WTC11 (cell line): Measurements from ENCODE around the gene MAML3. TPM values are rescaled to one million over a fixed set of nuclear protein-coding genes. Genes with fewer than 3 reads are reported as not detected.

Experiments used
- ATAC-seq: fragments of 200-7000 bp; cut with Tn5 transposase; 2 replicates; pipeline ENCODE4 v1.10.0; 2021; ENCODE audit warnings: mild to moderate bottlenecking, moderate library complexity
- CTCF ChIA-PET: fragments of 300-600 bp; sonication (Branson Sonifier 250); formaldehyde crosslinking; loops from one replicate; lab custom pipeline; 2021; ENCODE audit warnings: antibody characterized with exemption; lab: Charles Lee
- POLR2A ChIA-PET: fragments of 350-600 bp; sonication (Branson Sonifier 250); formaldehyde crosslinking; loops from one replicate; lab custom pipeline; 2021; ENCODE audit warnings: antibody characterized with exemption; lab: Charles Lee
- DNase-seq: peaks from one replicate; pipeline ENCODE4 v3.0.0; 2021; ENCODE audit warnings: low spot score
- H3K27ac Mint-ChIP-seq: 2 replicates; pipeline ENCODE4 v1.8.0; 2021; ENCODE audit warnings: mixed read lengths
- H3K27me3 Mint-ChIP-seq: 2 replicates; pipeline ENCODE4 v1.8.0; 2021; ENCODE audit warnings: low read depth, mild to moderate bottlenecking, moderate library complexity, mixed read lengths
- H3K36me3 Mint-ChIP-seq: 2 replicates; pipeline ENCODE4 v1.8.0; 2021; ENCODE audit warnings: mixed read lengths
- H3K4me1 Mint-ChIP-seq: 2 replicates; pipeline ENCODE4 v1.8.0; 2022; ENCODE audit warnings: mixed read lengths
- H3K4me3 Mint-ChIP-seq: 2 replicates; pipeline ENCODE4 v1.8.0; 2021; ENCODE audit warnings: mild to moderate bottlenecking, moderate library complexity, mixed read lengths
- H3K9me3 Mint-ChIP-seq: 2 replicates; pipeline ENCODE4 v1.8.0; 2021; ENCODE audit warnings: mixed read lengths
- ATF6 ChIP-seq: sonication (generic); formaldehyde crosslinking; IDR thresholded peaks from 2 replicates; pipeline ENCODE4 v1.8.1; 2023; ENCODE audit warnings: mild to moderate bottlenecking, missing genetic modification reagents
- CDX4 ChIP-seq: fragments of 250-450 bp; sonication (Bioruptor Pico); IDR thresholded peaks from 2 replicates; pipeline ENCODE4 v1.9.0; 2021; ENCODE audit warnings: moderate library complexity, mild to moderate bottlenecking, inconsistent platforms, borderline replicate concordance
- CREM ChIP-seq: sonication (generic); formaldehyde crosslinking; IDR thresholded peaks from 2 replicates; pipeline ENCODE4 v1.8.1; 2022; ENCODE audit warnings: mild to moderate bottlenecking, missing genetic modification reagents, moderate library complexity
- ESRRA ChIP-seq: sonication (generic); formaldehyde crosslinking; IDR thresholded peaks from 2 replicates; pipeline ENCODE4 v1.8.1; 2022; ENCODE audit warnings: mild to moderate bottlenecking, missing genetic modification reagents, borderline replicate concordance
- FOXP1 ChIP-seq: sonication (generic); formaldehyde crosslinking; IDR thresholded peaks from 2 replicates; pipeline ENCODE4 v1.8.0; 2022; ENCODE audit warnings: missing genetic modification reagents, mild to moderate bottlenecking, moderate library complexity, borderline replicate concordance
- GABPB1 ChIP-seq: sonication (generic); formaldehyde crosslinking; IDR thresholded peaks from 2 replicates; pipeline ENCODE4 v1.8.1; 2023; ENCODE audit warnings: mild to moderate bottlenecking, missing genetic modification reagents
- GRHL2 ChIP-seq: fragments of 250-450 bp; sonication (Bioruptor Pico); IDR thresholded peaks from 2 replicates; pipeline ENCODE4 v1.8.0; 2022; ENCODE audit warnings: mild to moderate bottlenecking, moderate library complexity; ENCODE audit not compliant: insufficient replicate concordance, severe bottlenecking
- HMGXB4 ChIP-seq: sonication (generic); formaldehyde crosslinking; IDR thresholded peaks from 2 replicates; pipeline ENCODE4 v1.8.1; 2023; ENCODE audit warnings: mild to moderate bottlenecking, moderate library complexity, missing genetic modification reagents
- KAT7 ChIP-seq: sonication (generic); formaldehyde crosslinking; IDR thresholded peaks from 2 replicates; pipeline ENCODE4 v1.8.1; 2023; ENCODE audit warnings: missing genetic modification reagents, mild to moderate bottlenecking, borderline replicate concordance
- MLX ChIP-seq: sonication (generic); formaldehyde crosslinking; IDR thresholded peaks from 2 replicates; pipeline ENCODE4 v1.8.1; 2023; ENCODE audit warnings: mild to moderate bottlenecking, missing genetic modification reagents, moderate library complexity
- NR3C1 ChIP-seq: sonication (generic); formaldehyde crosslinking; conservative IDR thresholded peaks from 2 replicates; pipeline ENCODE4 v1.8.1; 2023; ENCODE audit warnings: low read depth, mild to moderate bottlenecking, missing genetic modification reagents
- OVOL2 ChIP-seq: fragments of 250-450 bp; sonication (Bioruptor Pico); IDR thresholded peaks from 2 replicates; pipeline ENCODE4 v1.9.0; 2021; ENCODE audit warnings: mild to moderate bottlenecking, borderline replicate concordance
- SOX15 ChIP-seq: fragments of 250-450 bp; sonication (Bioruptor Pico); IDR thresholded peaks from 2 replicates; pipeline ENCODE4 v1.9.0; 2021; ENCODE audit warnings: mild to moderate bottlenecking
- USF1 ChIP-seq: sonication (generic); formaldehyde crosslinking; IDR thresholded peaks from 2 replicates; pipeline ENCODE4 v1.8.0; 2022; ENCODE audit warnings: mild to moderate bottlenecking, missing genetic modification reagents
- ZBTB21 ChIP-seq: sonication (generic); formaldehyde crosslinking; IDR thresholded peaks from 2 replicates; pipeline ENCODE4 v1.8.1; 2023; ENCODE audit warnings: mild to moderate bottlenecking, missing genetic modification reagents, borderline replicate concordance
- ZMAT4 ChIP-seq: fragments of 250-450 bp; sonication (Bioruptor Pico); IDR thresholded peaks from 2 replicates; pipeline ENCODE4 v1.9.0; 2021; ENCODE audit warnings: mild to moderate bottlenecking
- ZNF219 ChIP-seq: sonication (generic); formaldehyde crosslinking; IDR thresholded peaks from 2 replicates; pipeline ENCODE4 v1.8.0; 2023; ENCODE audit warnings: missing genetic modification reagents, mild to moderate bottlenecking, borderline replicate concordance
- ZNF416 ChIP-seq: fragments of 250-450 bp; sonication (Bioruptor Pico); IDR thresholded peaks from 2 replicates; pipeline ENCODE4 v1.9.0; 2021; ENCODE audit warnings: mild to moderate bottlenecking, inconsistent platforms
- ZNF532 ChIP-seq: fragments of 250-450 bp; sonication (Bioruptor Pico); IDR thresholded peaks from 2 replicates; pipeline ENCODE4 v1.9.0; 2021; ENCODE audit warnings: mild to moderate bottlenecking, borderline replicate concordance
- total RNA-seq: library from RNA; stranded (reverse); gene quantifications from 3 replicates; pipeline ENCODE4 v1.2.3, GENCODE V29; 2021

The MAML3 gene
- total RNA-seq, 1 experiment from 2014 or later, result 7.4 TPM

GRCh38 chr4:140122891-140123290 is 31.1 kb downstream of the MAML3 start:
- ChIA-PET POLR2A (no interaction called here), CTCF (no interaction called here)
- ATAC-seq (no peak), DNase-seq (no peak)
- Mint-ChIP-seq H3K4me3 (no peak overlapping the region), H3K9me3 (no peaks in the 10 kb centered on the region), H3K27ac (no peak overlapping the region), H3K4me1 (peaks cover 21% of the 10 kb centered on the region), H3K27me3 (no peaks in the 10 kb centered on the region), H3K36me3 (no peaks in the 10 kb centered on the region)
- TF ChIP-seq KAT7 (CRISPR knock-in tag), result no peak

GRCh38 chr4:140121646-140122045 is 32.3 kb downstream of the MAML3 start:
- no peaks in the 10 kb centered on the region for H3K27me3 Mint-ChIP-seq
- ChIA-PET POLR2A (no interaction called here), CTCF (no interaction called here)
- no peak overlapping the region; the same call in 1 of the 2 replicates for H3K27ac Mint-ChIP-seq
- ATAC-seq (no peak), DNase-seq (no peak)
- H3K4me3 Mint-ChIP-seq, result no peak overlapping the region
- peaks cover 22% of the 10 kb centered on the region for H3K4me1 Mint-ChIP-seq
- no peak for TF ChIP-seq ZNF219
- no peak for TF ChIP-seq USF1 (CRISPR knock-in tag)
- no peak for TF ChIP-seq GRHL2
- no peak for TF ChIP-seq OVOL2 (CRISPR knock-in tag)
- TF ChIP-seq ZMAT4 (CRISPR knock-in tag), result no peak
- no peak for TF ChIP-seq ATF6 (CRISPR knock-in tag)
- no peak for TF ChIP-seq FOXP1
- no peak for TF ChIP-seq SOX15 (CRISPR knock-in tag)
- TF ChIP-seq CDX4, result no peak
- no peak for TF ChIP-seq ZNF532 (CRISPR knock-in tag)
- no peak for TF ChIP-seq ZBTB21 (CRISPR knock-in tag)
- TF ChIP-seq CREM, result no peak
- TF ChIP-seq ESRRA, result no peak
- H3K36me3 Mint-ChIP-seq, result no peaks in the 10 kb centered on the region
- H3K9me3 Mint-ChIP-seq, result no peaks in the 10 kb centered on the region

GRCh38 chr4:140118931-140119640 is 34.9 kb downstream of the MAML3 start:
- Mint-ChIP-seq H3K9me3 (no peaks in the 10 kb centered on the region), H3K36me3 (no peaks in the 10 kb centered on the region), H3K27ac (no peak overlapping the region), H3K4me3 (no peak overlapping the region), H3K4me1 (peaks cover 20% of the 10 kb centered on the region), H3K27me3 (no peaks in the 10 kb centered on the region)
- DNase-seq, result no peak
- no peak for ATAC-seq
- POLR2A ChIA-PET, result no interaction called here
- CTCF ChIA-PET, result no interaction called here
- TF ChIP-seq ZNF219 (no peak), NR3C1 (CRISPR knock-in tag) (no peak), HMGXB4 (CRISPR knock-in tag) (no peak), ZNF416 (CRISPR knock-in tag) (no peak), GABPB1 (CRISPR knock-in tag) (no peak), MLX (CRISPR knock-in tag) (no peak), ATF6 (CRISPR knock-in tag) (no peak)
